Measurements from ENCODE around the gene TBC1D5.
"Not testable (repeated sequence)": the region's sequence is repeated elsewhere in the genome, so short reads cannot be mapped to it uniquely, and the experiment has no call there.

GRCh38 chr3:17128671-17129070 is 613.8 kb downstream of the TBC1D5 start:
- not testable (repeated sequence) for TF ChIP-seq CTCF, POLR2A (IDR thresholded peaks at IDR 0.05)
